ENCODE measurements around the gene SORT1. TPM values are rescaled to one million over a fixed set of nuclear protein-coding genes. Genes with fewer than 3 reads are reported as not detected.
A peak's percentile ranks its signal among the peaks of the same experiment; 100 is the strongest.

The SORT1 gene
- total RNA-seq, 8 experiments from 2014 or later, result 6.7 to 52.3 (median 41.4) TPM

DNA sequence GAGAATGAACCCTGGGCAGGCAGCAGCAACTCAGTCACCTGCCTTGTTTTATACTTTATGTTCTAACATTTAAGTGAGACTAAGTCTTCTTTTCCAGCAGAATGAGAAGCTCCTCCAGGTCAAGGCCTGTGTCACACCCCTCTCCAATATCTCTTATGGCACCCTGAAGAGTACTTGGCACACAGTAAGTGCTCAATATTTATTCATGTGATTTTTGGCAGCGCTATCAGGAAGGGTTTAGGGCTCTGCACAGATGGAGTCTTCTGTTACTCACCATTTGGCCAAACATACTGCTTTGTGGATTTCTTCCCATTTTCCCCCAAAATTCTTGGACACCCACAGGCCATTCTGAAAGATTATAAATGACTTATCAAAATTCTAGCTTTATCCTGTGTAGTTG is 47.1 kb downstream of the SORT1 start:
- H3K27ac ChIP-seq, result no peak overlapping the region
- in situ Hi-C loops (cut with MboI; ENCODE audit: low pct_unique_long_range_greater_than_20kb in 2 of 9, low sequenced_read_pairs in 9 of 9, unreplicated experiment in 9 of 9), result no loop called here
- WGBS, 10 experiments, result 89 to 100% (median 100%) methylated on average over 1 of the region's 1 CpG; no CpG with 5 or more reads in 3 of the 10 experiments
- no peak overlapping the region for H3K4me3 ChIP-seq
- no peak for ATAC-seq (replicated peaks in 6 of 8)
- no peaks in the 10 kb centered on the region for H3K4me1 ChIP-seq (replicated peaks in 1 of 2)

DNA sequence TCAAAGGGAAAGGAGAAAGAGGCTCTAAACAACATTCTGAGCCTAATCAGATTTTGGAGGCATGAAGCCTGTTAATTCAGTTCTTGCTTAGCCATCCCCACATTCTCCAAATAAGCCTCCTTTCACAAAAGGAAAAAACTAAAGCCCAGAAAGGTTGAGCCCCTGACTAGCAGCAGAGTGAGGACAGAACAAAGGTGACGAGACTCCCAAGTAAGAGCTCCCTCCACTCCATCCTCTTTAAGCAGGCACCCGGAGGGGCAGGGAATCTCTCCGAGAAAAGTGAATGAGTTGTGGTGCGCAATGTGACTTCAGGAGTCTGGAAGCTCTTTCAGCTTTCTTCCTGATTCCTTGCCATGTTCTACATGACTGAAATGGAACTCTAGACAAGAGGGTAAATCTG is 47.5 kb downstream of the SORT1 start:
- ATAC-seq (replicated peaks in 6 of 8), result no peak
- 69 to 100% (median 89%) methylated on average over 1 to 4 of the region's 4 CpGs; no CpG with 5 or more reads in 3 of the 10 experiments for WGBS, 10 experiments

DNA sequence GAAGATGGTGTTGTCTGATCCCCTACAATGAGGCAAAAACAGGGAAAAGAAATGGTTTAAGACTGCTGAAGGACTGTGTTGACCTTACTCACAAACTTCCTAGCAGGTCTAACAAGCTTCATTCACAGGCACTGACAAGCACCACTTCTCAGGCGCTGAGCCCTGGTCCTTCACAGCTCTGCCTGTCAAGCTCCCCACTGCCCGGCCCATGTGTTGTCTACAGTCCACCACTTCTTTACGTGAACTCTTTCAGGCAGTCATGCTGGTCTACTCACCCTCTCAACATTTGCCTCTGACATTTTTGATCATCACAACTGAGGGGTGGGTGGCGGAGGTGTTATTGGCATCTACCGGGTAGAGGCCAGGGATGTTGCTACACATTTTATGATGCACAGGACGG is 50.2 kb downstream of the SORT1 start:
- 66 to 100% (median 98%) methylated on average over 2 to 5 of the region's 6 CpGs; no CpG with 5 or more reads in 5 of the 10 experiments for WGBS, 10 experiments
- no peak overlapping the region for H3K27ac ChIP-seq
- in situ Hi-C loops (cut with MboI; ENCODE audit: low pct_unique_long_range_greater_than_20kb in 2 of 9, low sequenced_read_pairs in 9 of 9, unreplicated experiment in 9 of 9), result no loop called here
- no peaks in the 10 kb centered on the region for H3K4me1 ChIP-seq (replicated peaks in 1 of 2)
- no peak overlapping the region for H3K4me3 ChIP-seq
- ATAC-seq (replicated peaks in 6 of 8), result no peak

More for the DNA sequence above, 47.5 kb downstream of the SORT1 start:
- Histone ChIP-seq H3K4me3 (no peak overlapping the region), H3K27ac (no peak overlapping the region), H3K4me1 (replicated peaks in 1 of 2) (no peaks in the 10 kb centered on the region)
- in situ Hi-C loops (cut with MboI; ENCODE audit: low pct_unique_long_range_greater_than_20kb in 2 of 9, low sequenced_read_pairs in 9 of 9, unreplicated experiment in 9 of 9), result no loop called here

DNA sequence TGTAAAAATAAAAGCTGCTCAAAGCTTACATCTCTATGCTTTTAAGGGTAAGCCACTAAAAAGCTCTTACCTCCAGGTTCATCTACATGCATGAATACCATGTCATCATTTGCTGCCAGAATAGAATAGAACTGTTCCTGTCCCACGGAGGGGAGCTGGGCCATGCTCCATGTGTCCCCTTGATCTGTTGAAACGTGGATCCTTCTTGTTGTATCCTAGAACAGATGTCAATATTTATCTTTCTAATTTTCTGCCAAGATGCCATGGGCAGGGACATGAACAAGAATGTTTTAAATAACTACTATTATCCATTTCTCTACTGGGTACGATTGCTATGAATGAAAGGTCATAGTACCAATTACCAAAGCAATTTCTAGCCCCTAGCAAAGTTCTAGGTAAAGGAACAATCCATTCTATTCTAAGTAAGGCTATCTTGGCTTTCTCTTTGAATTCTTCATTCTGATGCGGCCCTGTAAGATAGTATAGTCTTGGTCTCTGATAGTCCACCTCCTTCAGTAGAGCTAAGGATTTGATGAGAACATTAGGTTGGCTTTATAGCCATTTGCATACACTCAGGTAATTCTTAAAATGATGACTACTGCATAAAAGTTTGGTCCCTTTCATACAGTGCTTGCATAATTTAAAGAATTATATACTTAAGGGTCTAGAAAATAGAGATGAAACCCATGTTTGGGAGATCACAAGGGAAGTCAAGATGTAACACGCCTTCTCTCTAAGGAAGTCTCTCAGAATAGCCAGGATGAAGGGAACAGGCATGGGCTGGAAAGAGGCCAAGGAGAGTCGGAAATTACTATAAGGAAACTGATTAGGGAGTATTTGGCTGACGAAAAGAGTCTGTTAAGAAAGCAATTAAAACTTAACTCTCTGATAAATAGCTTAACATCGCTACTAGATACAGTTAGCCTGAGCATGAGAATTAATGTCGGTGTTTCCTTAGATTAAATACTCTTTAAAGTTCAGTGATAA is 55.5 kb downstream of the SORT1 start:
- no peak overlapping the region for H3K4me3 ChIP-seq
- in situ Hi-C loops (cut with MboI; ENCODE audit: low pct_unique_long_range_greater_than_20kb in 2 of 9, low sequenced_read_pairs in 9 of 9, unreplicated experiment in 9 of 9), result no loop called here
- 56 to 98% (median 91%) methylated on average over 2 to 9 of the region's 9 CpGs for WGBS, 10 experiments
- no peak overlapping the region for H3K27ac ChIP-seq
- H3K4me1 ChIP-seq (replicated peaks in 1 of 2), result no peaks in the 10 kb centered on the region
- no peak for ATAC-seq (replicated peaks in 6 of 8)

DNA sequence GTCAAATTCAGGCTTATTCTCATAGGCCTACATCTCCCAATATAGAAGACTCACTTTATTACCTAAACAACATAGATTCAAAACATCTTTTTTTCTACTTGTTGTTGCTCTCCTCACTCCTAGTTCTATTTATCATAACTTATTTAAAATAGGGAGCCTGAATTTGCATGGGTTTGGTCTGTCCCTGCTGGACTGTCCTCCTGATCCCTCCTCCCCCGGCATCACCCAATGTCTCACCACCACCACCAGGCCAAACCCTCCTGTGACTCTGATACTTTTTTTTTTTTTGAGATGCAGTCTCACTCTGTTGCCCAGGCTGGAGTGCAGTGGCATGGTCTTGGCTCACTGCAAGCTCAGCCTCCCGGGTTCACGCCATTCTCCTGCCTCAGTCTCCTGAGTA is 59.1 kb downstream of the SORT1 start:
- peak in 3 of 8 experiments; percentile 81 to 100 (median 100) for ATAC-seq (replicated peaks in 6 of 8)
- no peak overlapping the region for H3K27ac ChIP-seq
- in situ Hi-C loops (cut with MboI; ENCODE audit: low pct_unique_long_range_greater_than_20kb in 2 of 9, low sequenced_read_pairs in 9 of 9, unreplicated experiment in 9 of 9), result no loop called here
- H3K4me3 ChIP-seq, result no peak overlapping the region
- no peaks in the 10 kb centered on the region for H3K4me1 ChIP-seq (replicated peaks in 1 of 2)
- 80 to 100% (median 98%) methylated on average over 1 to 3 of the region's 3 CpGs; no CpG with 5 or more reads in 6 of the 10 experiments for WGBS, 10 experiments

DNA sequence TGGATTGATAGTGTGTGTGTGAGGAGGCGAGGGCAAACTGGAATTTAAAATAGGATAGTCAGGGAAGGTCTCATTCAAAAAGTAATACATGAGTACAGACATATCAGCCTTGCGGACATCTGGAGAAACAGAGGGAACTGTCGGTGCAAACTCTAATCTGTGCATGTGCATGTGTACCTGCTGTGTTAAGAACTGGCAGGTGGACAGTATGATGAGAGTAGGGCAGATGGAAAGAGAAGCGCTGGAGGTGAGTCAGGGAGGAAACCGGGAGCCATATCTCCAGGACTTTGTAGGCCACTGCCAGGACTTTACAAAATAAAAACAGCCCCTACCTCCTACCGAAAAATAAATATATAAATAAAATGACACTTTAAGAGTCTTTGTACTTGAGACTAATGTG is 59.6 kb downstream of the SORT1 start:
- 82 to 100% (median 95%) methylated on average over 3 to 6 of the region's 6 CpGs for WGBS, 10 experiments
- in situ Hi-C loops (cut with MboI; ENCODE audit: low pct_unique_long_range_greater_than_20kb in 2 of 9, low sequenced_read_pairs in 9 of 9, unreplicated experiment in 9 of 9), result no loop called here
- H3K4me3 ChIP-seq, result no peak overlapping the region
- no peak for ATAC-seq (replicated peaks in 6 of 8)
- no peaks in the 10 kb centered on the region for H3K4me1 ChIP-seq (replicated peaks in 1 of 2)
- no peak overlapping the region for H3K27ac ChIP-seq

DNA sequence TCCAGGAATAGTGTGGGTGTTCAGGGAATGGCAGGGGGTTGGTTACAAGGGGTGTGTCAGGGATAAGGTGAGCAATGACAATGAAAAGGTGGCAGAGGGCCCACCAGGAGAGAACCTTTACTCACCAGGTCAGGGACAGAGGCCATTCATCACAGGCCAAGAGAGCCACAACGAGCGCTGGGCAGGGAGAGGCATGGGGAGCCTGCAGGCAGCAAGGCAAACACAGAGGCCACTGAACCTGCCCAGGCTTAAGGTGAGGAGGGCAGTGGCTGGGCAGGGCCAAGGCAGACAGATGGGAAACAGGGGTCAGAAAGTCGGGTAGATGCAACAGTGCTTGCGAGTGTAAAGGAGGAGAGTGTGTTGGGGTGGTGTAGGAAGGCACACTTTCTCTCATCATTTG is 62.6 kb downstream of the SORT1 start:
- no peaks in the 10 kb centered on the region for H3K4me1 ChIP-seq (replicated peaks in 1 of 2)
- 80 to 100% (median 91%) methylated on average over 1 to 4 of the region's 4 CpGs; no CpG with 5 or more reads in 5 of the 10 experiments for WGBS, 10 experiments
- no peak overlapping the region for H3K27ac ChIP-seq
- ATAC-seq (replicated peaks in 6 of 8), result no peak
- no peak overlapping the region for H3K4me3 ChIP-seq
- in situ Hi-C loops (cut with MboI; ENCODE audit: low pct_unique_long_range_greater_than_20kb in 2 of 9, low sequenced_read_pairs in 9 of 9, unreplicated experiment in 9 of 9), result no loop called here

DNA sequence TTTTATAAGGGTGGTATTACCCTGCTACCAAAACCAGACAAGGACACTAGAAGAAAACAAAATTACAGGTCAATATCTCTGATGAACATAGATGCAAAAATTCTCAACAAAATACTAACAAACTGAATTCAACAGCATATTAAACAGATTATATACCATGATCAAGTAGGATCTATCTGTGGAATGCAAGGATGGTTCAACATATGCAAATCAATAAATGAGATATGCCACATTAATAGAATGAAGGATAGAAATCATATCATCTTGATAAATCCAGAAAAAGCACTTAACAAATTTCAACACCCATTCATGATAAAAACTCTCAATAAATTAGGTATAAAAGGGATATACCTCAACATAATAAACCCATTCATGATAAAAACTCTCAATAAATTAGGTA is 66.6 kb downstream of the SORT1 start:
- in situ Hi-C loops (cut with MboI; ENCODE audit: low pct_unique_long_range_greater_than_20kb in 2 of 9, low sequenced_read_pairs in 9 of 9, unreplicated experiment in 9 of 9), result no loop called here

DNA sequence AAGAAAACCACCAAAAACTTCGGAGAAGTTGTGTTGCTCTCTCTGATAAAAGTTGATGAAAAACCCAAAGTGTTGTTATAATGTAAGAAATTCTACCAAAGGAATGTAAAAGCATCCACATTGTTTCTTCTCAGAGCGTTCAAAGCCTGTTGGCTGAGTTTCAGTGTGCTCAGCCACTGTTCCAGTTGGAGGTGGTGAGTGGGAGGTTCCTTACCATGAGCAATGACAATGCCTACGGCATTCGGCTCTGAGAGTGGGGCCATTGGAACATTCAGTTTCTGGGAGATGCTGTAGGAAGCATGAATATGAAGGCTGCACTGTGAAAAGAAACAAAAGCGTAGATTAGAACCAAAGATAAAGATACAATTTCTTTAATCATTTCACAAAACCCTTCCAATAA is 70.4 kb downstream of the SORT1 start:
- H3K4me1 ChIP-seq (replicated peaks in 1 of 2), result no peaks in the 10 kb centered on the region
- H3K27ac ChIP-seq, result no peak overlapping the region
- no peak overlapping the region for H3K4me3 ChIP-seq
- ATAC-seq (replicated peaks in 6 of 8), result peak in 3 of 8 experiments; percentile 50 to 55 (median 53)
- 36 to 100% (median 81%) methylated on average over 1 to 5 of the region's 5 CpGs; no CpG with 5 or more reads in 1 of the 10 experiments for WGBS, 10 experiments
- in situ Hi-C loops (cut with MboI; ENCODE audit: low pct_unique_long_range_greater_than_20kb in 2 of 9, low sequenced_read_pairs in 9 of 9, unreplicated experiment in 9 of 9), result no loop called here

More for the DNA sequence above, 66.6 kb downstream of the SORT1 start:
- Histone ChIP-seq H3K27ac (no peak overlapping the region), H3K4me1 (replicated peaks in 1 of 2) (no peaks in the 10 kb centered on the region), H3K4me3 (no peak overlapping the region)
- ATAC-seq (replicated peaks in 6 of 8), result no peak

DNA sequence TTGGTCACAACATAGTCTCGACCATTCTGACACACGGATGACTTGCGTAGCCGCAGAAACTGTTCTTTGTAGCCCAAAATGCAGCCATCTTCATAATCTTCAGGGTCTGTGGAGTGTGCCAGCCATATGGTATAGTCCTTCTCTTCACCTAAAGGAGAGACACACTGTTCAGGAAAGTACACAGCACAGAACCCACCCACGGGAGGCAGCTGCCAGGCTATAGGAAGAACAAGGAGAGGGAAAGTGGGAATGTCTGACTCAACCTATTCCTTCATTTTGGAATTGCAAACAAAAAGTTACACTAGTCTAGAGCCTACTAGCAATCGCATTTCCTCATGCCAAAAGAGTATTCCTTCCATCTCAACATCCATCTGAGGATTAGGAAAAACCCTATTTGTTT is 74.7 kb downstream of the SORT1 start:
- in situ Hi-C loops (cut with MboI; ENCODE audit: low pct_unique_long_range_greater_than_20kb in 2 of 9, low sequenced_read_pairs in 9 of 9, unreplicated experiment in 9 of 9), result no loop called here
- no peak overlapping the region for H3K27ac ChIP-seq

DNA sequence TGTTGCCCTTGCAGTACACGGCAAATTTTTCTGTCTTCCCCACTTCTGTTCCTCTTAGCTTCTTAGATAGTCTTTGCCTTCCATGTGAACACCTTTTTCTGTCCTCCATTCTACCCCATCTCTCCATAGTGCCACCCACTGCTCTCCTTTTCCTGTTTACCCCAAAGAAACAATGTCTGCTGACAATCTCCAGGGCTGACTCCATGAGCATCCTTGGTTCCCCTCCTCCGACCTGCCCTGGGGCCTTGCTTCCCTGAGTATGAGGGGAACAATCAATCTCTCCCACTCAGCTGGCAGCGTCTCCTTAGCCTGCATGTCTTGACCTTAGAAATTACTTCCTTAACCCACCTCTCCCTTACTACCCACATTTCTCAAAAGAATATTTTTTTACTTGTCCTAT is 78.6 kb downstream of the SORT1 start:
- no peak overlapping the region for H3K4me3 ChIP-seq
- no peak overlapping the region for H3K27ac ChIP-seq
- H3K4me1 ChIP-seq (replicated peaks in 1 of 2), result no peaks in the 10 kb centered on the region
- ATAC-seq (replicated peaks in 6 of 8), result no peak
- in situ Hi-C loops (cut with MboI; ENCODE audit: low pct_unique_long_range_greater_than_20kb in 2 of 9, low sequenced_read_pairs in 9 of 9, unreplicated experiment in 9 of 9), result no loop called here
- 26 to 94% (median 64%) methylated on average over 1 to 3 of the region's 3 CpGs; no CpG with 5 or more reads in 3 of the 10 experiments for WGBS, 10 experiments

More for the DNA sequence above, 74.7 kb downstream of the SORT1 start:
- 40 to 100% (median 92%) methylated on average over 1 to 6 of the region's 6 CpGs; no CpG with 5 or more reads in 3 of the 10 experiments for WGBS, 10 experiments
- Histone ChIP-seq H3K4me3 (no peak overlapping the region), H3K4me1 (replicated peaks in 1 of 2) (no peaks in the 10 kb centered on the region)
- ATAC-seq (replicated peaks in 6 of 8), result no peak

DNA sequence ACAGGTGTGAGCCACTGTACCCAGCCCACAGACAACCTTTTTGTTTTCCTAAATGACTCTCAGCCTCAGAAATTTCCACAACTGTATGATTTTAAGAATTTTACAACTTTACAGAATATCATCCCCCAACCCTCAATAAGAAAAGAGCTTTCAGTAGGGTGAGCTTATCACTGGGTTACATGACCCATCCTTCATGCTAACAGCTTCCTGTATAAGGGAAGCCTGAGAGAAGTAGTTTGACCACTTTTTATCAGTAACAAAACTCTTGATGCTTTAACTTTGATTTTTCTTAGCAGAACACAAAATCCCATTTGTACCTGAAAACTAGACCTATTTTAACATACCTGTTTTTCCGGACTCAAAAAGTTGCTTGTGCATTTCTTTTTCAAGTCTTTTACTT is 81.2 kb downstream of the SORT1 start:
- WGBS, 10 experiments, result 67 to 89% (median 82%) methylated on average over 1 of the region's 1 CpG; no CpG with 5 or more reads in 3 of the 10 experiments
- no peak overlapping the region for H3K4me3 ChIP-seq
- H3K4me1 ChIP-seq (replicated peaks in 1 of 2), result no peaks in the 10 kb centered on the region
- in situ Hi-C loops (cut with MboI; ENCODE audit: low pct_unique_long_range_greater_than_20kb in 2 of 9, low sequenced_read_pairs in 9 of 9, unreplicated experiment in 9 of 9), result no loop called here
- no peak for ATAC-seq (replicated peaks in 6 of 8)
- no peak overlapping the region for H3K27ac ChIP-seq

DNA sequence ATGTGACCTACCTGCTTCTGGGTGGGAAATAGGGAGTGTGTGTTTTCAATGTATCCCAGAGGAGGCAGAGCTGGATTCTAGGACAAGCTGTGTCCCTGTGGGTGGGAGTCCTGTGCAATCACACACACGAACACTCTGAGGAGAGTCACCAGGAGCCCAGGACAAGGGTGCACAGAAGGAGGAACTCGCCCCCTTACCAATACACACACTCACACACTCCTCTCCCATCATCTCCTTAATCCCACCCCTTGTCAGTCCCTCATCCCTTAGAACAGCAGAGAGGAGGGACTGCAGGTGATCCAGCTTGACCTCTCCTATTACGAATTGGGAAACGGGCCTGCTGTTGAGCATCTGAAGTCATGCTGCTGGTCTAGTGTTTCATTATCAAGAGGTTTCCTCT is 82.4 kb downstream of the SORT1 start:
- H3K27ac ChIP-seq, result no peak overlapping the region
- no peak for ATAC-seq (replicated peaks in 6 of 8)
- H3K4me3 ChIP-seq, result no peak overlapping the region
- in situ Hi-C loops (cut with MboI; ENCODE audit: low pct_unique_long_range_greater_than_20kb in 2 of 9, low sequenced_read_pairs in 9 of 9, unreplicated experiment in 9 of 9), result no loop called here
- WGBS, 10 experiments, result 42 to 100% (median 94%) methylated on average over 1 to 4 of the region's 4 CpGs
- no peaks in the 10 kb centered on the region for H3K4me1 ChIP-seq (replicated peaks in 1 of 2)
